Endothelial cell of umbilical vein (primary cell): ENCODE measurements around the gene GTSE1.

Experiments
- EZH2 ChIP-seq: IDR thresholded peaks from 2 replicates; pipeline ENCODE4 v1.6.1; 2012; ENCODE audit warnings: borderline replicate concordance, low read depth, mild to moderate bottlenecking, moderate library complexity, low read length, inconsistent platforms; ENCODE audit not compliant: severe bottlenecking
- FOS ChIP-seq: IDR thresholded peaks from 2 replicates; pipeline ENCODE4 v1.6.1; 2011; ENCODE audit warnings: mild to moderate bottlenecking, low read length, moderate library complexity, borderline replicate concordance; ENCODE audit not compliant: insufficient read depth
- GATA2 ChIP-seq: IDR thresholded peaks from 2 replicates; pipeline ENCODE4 v1.7.0; 2011; ENCODE audit warnings: low read depth, mild to moderate bottlenecking, moderate library complexity, mixed read lengths, low read length; ENCODE audit not compliant: insufficient read length, insufficient read depth
- JUN ChIP-seq: IDR thresholded peaks from 2 replicates; pipeline ENCODE4 v1.6.1; 2011; ENCODE audit warnings: borderline replicate concordance, low read depth; ENCODE audit not compliant: insufficient read length, insufficient read depth
- MYC ChIP-seq: IDR thresholded peaks from one replicate; pipeline ENCODE4 v1.6.1; 2011; ENCODE audit warnings: mild to moderate bottlenecking, low read depth, low read length
- POLR2A ChIP-seq: IDR thresholded peaks from 2 replicates; pipeline ENCODE4 v1.6.1; 2012; ENCODE audit warnings: low read depth, mild to moderate bottlenecking, control low read depth, low read length
- POLR2AphosphoS5 ChIP-seq: IDR thresholded peaks from 2 replicates; pipeline ENCODE4 v1.6.1; 2012; ENCODE audit warnings: low read depth, mild to moderate bottlenecking, control low read depth, low read length, moderate library complexity; ENCODE audit not compliant: insufficient read depth
- TF ChIP-seq, protein P1 (sequence below), 2 donors: IDR thresholded peaks; 1 replicate in 1 of 2; 2 replicates in 1 of 2; pipeline ENCODE4 v1.5.1; 2011; ENCODE audit warnings: low read length in 2 of 2, mild to moderate bottlenecking in 2 of 2, moderate library complexity in 2 of 2, control low read depth in 1 of 2, inconsistent platforms in 1 of 2, low read depth in 1 of 2; ENCODE audit not compliant: insufficient read depth in 1 of 2; ENCODE audit errors: extremely low read depth in 1 of 2
- TF ChIP-seq, protein P2 (sequence below): IDR thresholded peaks from 2 replicates; pipeline ENCODE4 v1.6.1; 2011; ENCODE audit not compliant: insufficient read depth, insufficient read length

DNA sequence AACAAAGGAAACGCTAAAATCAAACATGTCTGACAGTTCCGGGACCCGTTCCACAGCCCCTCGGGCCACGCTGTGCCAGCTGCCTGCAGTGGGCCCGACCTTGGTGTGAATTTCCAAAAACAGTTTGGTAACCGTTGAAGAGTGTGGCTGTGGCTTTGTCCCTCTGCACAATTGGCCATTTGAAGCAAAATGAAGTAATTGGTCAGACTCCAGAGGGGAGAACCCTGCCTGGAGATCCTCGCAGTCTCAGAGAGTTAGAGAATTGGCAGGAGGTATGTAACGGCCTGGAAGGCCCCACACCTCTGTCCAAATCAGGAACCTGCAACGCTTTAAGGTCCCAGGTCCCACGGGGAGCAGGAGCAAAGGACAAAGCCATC is 65.1 kb downstream of the GTSE1 start:
- TF ChIP-seq, protein P1, sequence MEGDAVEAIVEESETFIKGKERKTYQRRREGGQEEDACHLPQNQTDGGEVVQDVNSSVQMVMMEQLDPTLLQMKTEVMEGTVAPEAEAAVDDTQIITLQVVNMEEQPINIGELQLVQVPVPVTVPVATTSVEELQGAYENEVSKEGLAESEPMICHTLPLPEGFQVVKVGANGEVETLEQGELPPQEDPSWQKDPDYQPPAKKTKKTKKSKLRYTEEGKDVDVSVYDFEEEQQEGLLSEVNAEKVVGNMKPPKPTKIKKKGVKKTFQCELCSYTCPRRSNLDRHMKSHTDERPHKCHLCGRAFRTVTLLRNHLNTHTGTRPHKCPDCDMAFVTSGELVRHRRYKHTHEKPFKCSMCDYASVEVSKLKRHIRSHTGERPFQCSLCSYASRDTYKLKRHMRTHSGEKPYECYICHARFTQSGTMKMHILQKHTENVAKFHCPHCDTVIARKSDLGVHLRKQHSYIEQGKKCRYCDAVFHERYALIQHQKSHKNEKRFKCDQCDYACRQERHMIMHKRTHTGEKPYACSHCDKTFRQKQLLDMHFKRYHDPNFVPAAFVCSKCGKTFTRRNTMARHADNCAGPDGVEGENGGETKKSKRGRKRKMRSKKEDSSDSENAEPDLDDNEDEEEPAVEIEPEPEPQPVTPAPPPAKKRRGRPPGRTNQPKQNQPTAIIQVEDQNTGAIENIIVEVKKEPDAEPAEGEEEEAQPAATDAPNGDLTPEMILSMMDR (IDR thresholded peaks at IDR 0.05; ENCODE audit: extremely low read depth in 1 of 2, insufficient read depth in 1 of 2, low read depth in 1 of 2, low read length in 2 of 2): no peak
- TF ChIP-seq MYC (no peak), POLR2A (no peak), EZH2 (no peak), POLR2AphosphoS5 (no peak), JUN (no peak), FOS (no peak), GATA2 (no peak)
- TF ChIP-seq, protein P2, sequence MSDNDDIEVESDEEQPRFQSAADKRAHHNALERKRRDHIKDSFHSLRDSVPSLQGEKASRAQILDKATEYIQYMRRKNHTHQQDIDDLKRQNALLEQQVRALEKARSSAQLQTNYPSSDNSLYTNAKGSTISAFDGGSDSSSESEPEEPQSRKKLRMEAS: no peak
